K562 (cell line): ENCODE data around the gene FBXO27. TPM values are rescaled to one million over a fixed set of nuclear protein-coding genes. Genes with fewer than 3 reads are reported as not detected.

Source experiments
- DDX20 ChIP-seq: fragments of 450-650 bp; IDR thresholded peaks from 2 replicates; pipeline ENCODE4 v1.6.1; 2016; ENCODE audit warnings: missing genetic modification characterization, low read depth, mild to moderate bottlenecking, missing compliant biosample characterization, moderate library complexity
- NCOR1 ChIP-seq: fragments of 450-650 bp; IDR thresholded peaks from 2 replicates; pipeline ENCODE4 v1.6.1; 2016; ENCODE audit warnings: mild to moderate bottlenecking, moderate library complexity
- SMAD2 ChIP-seq: fragments of 150-350 bp; IDR thresholded peaks from 2 replicates; pipeline ENCODE4 v1.6.1; 2014; ENCODE audit warnings: low read depth, mild to moderate bottlenecking, low read length
- SNIP1 ChIP-seq: fragments of 450-650 bp; IDR thresholded peaks from 2 replicates; pipeline ENCODE4 v1.7.1; 2017; ENCODE audit warnings: low read depth, mild to moderate bottlenecking
- SP1 ChIP-seq: sonication (generic); formaldehyde crosslinking; IDR thresholded peaks from 2 replicates; pipeline ENCODE4 v1.8.1; 2022; ENCODE audit warnings: mild to moderate bottlenecking, missing genetic modification reagents
- WHSC1 ChIP-seq: IDR thresholded peaks from one replicate; pipeline ENCODE4 v1.6.1; 2012; ENCODE audit warnings: low read length, control low read depth, inconsistent platforms
- ZFP1 ChIP-seq: fragments of 450-650 bp; formaldehyde crosslinking; IDR thresholded peaks from 2 replicates; pipeline ENCODE4 v1.4.0; 2020; ENCODE audit warnings: mild to moderate bottlenecking, mixed read lengths
- ZNF23 ChIP-seq: fragments of 250-450 bp; sonication (Bioruptor Pico); IDR thresholded peaks from 2 replicates; pipeline ENCODE4 v1.4.0; 2020; ENCODE audit warnings: mild to moderate bottlenecking
- ZNF277 ChIP-seq: fragments of 250-450 bp; sonication (Bioruptor Pico); IDR thresholded peaks from 2 replicates; pipeline ENCODE4 v1.8.0; 2022; ENCODE audit warnings: inconsistent platforms, mild to moderate bottlenecking, moderate library complexity, borderline replicate concordance
- ZNF592 ChIP-seq: fragments of 450-650 bp; IDR thresholded peaks from 2 replicates; pipeline ENCODE4 v1.6.1; 2017; ENCODE audit warnings: antibody characterized with exemption, mild to moderate bottlenecking
- ZNF76 ChIP-seq: fragments of 250-450 bp; sonication (Bioruptor Pico); IDR thresholded peaks from 2 replicates; pipeline ENCODE4 v1.4.0; 2020; ENCODE audit warnings: mild to moderate bottlenecking, moderate library complexity, borderline replicate concordance
- ZNF785 ChIP-seq: fragments of 250-450 bp; sonication (Bioruptor Pico); IDR thresholded peaks from 2 replicates; pipeline ENCODE4 v1.4.0; 2020; ENCODE audit warnings: mild to moderate bottlenecking
- polyA plus RNA-seq, 8 experiments: library from polyadenylated mRNA; depleted of rRNA in 4 of 8; stranded (reverse) in 5 of 8; unstranded in 3 of 8; fragments of >200 nt; fragmentation: Nextera tagmentation in 2 of 8; fragmentation: Illumina TruSeq in 1 of 8; extraction: Ambion mirVana in 2 of 8; extraction: Trizol in 1 of 8; gene quantifications; 2 replicates each; pipeline versions ENCODE4 v1.2.1 to v1.2.3, GENCODE V29; 2011 to 2014; ENCODE audit warnings: inconsistent platforms in 1 of 8, missing spikeins in 1 of 8
- total RNA-seq, 7 experiments: library from RNA; depleted of rRNA in 6 of 7; stranded (reverse); fragments of >200 nt in 6 of 7; fragmentation: Illumina TruSeq in 2 of 7; extraction: Trizol in 2 of 7; gene quantifications; 2 replicates each; pipeline versions ENCODE4 v1.2.1 to v1.2.3, GENCODE V29; 2011 to 2021; ENCODE audit warnings: low replicate concordance in 1 of 7

FBXO27 gene
- total and polyA plus RNA-seq, 9 of the 15 experiments (the other 6 are each of a cell fraction or from before 2014, with no cell fraction given): 1.8 to 11.0 (median 6.3) TPM

GRCh38 chr19:38975214-38975860 lies 57.0 kb downstream of the FBXO27 start, which contains the start of gene FBXO17 (continued):
- TF ChIP-seq ZNF592: peak; percentile 85
- TF ChIP-seq ZFP1 (CRISPR knock-in tag): no peak
- TF ChIP-seq SP1 (CRISPR knock-in tag): no peak
- no peak for TF ChIP-seq SMAD2
- TF ChIP-seq DDX20: no peak
- no peak for TF ChIP-seq ZNF23 (CRISPR knock-in tag)
- TF ChIP-seq WHSC1: no peak
- TF ChIP-seq NCOR1: no peak
- no peak for TF ChIP-seq ZNF277 (CRISPR knock-in tag)
- no peak for TF ChIP-seq SNIP1
- no peak for TF ChIP-seq ZNF785 (CRISPR knock-in tag)
- no peak for TF ChIP-seq ZNF76 (CRISPR knock-in tag)
